NB4 (cell line): ENCODE data around the gene MX1.

ENCODE experiments used
- DNase-seq: peaks from one replicate; pipeline ENCODE4 v3.0.0; 2010; ENCODE audit warnings: low read depth
- H3K4me3 ChIP-seq: one replicate; pipeline ENCODE4 v1.5.1; 2011; ENCODE audit warnings: mild to moderate bottlenecking, low read depth, low read length, moderate library complexity
- MYC ChIP-seq: IDR thresholded peaks from 2 replicates; pipeline ENCODE4 v1.6.1; 2011; ENCODE audit warnings: low read depth, low read length
- POLR2A ChIP-seq: IDR thresholded peaks from 2 replicates; pipeline ENCODE4 v1.6.1; 2011; ENCODE audit warnings: mild to moderate bottlenecking; ENCODE audit not compliant: insufficient read length; ENCODE audit errors: extremely low read depth
- TF ChIP-seq, protein P1 (sequence below): IDR thresholded peaks from 2 replicates; pipeline ENCODE4 v1.6.1; 2011; ENCODE audit warnings: low read depth, low read length
- TF ChIP-seq, protein P2 (sequence below): IDR thresholded peaks from one replicate; pipeline ENCODE4 v1.5.1; 2012; ENCODE audit warnings: low read depth, low read length

Gene MX1

DNA sequence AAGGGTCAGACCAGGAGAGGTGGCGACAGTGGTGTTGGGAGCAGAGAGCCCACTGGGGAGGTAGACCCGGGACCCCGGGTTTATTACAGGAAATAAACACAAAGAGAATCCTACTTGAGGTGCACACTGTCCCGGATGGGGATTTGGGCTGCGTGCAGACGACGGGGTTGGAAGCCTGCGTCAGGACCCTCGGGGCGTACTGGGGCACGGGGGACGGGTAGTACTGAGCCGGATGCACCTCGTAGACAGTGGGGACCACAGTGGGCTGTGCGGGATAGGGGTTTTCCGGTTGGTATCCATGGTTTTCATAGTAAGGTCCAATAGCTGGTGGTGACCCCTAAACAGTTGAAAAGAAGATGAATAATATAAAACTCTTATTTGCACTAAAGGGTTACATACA is 68.2 kb downstream of the MX1 start:
- no peak for DNase-seq
- no peak overlapping the region for H3K4me3 ChIP-seq
- TF ChIP-seq, protein P1, sequence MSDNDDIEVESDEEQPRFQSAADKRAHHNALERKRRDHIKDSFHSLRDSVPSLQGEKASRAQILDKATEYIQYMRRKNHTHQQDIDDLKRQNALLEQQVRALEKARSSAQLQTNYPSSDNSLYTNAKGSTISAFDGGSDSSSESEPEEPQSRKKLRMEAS: no peak
- TF ChIP-seq, protein P2, sequence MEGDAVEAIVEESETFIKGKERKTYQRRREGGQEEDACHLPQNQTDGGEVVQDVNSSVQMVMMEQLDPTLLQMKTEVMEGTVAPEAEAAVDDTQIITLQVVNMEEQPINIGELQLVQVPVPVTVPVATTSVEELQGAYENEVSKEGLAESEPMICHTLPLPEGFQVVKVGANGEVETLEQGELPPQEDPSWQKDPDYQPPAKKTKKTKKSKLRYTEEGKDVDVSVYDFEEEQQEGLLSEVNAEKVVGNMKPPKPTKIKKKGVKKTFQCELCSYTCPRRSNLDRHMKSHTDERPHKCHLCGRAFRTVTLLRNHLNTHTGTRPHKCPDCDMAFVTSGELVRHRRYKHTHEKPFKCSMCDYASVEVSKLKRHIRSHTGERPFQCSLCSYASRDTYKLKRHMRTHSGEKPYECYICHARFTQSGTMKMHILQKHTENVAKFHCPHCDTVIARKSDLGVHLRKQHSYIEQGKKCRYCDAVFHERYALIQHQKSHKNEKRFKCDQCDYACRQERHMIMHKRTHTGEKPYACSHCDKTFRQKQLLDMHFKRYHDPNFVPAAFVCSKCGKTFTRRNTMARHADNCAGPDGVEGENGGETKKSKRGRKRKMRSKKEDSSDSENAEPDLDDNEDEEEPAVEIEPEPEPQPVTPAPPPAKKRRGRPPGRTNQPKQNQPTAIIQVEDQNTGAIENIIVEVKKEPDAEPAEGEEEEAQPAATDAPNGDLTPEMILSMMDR: no peak
- TF ChIP-seq POLR2A (no peak), MYC (no peak)

DNA sequence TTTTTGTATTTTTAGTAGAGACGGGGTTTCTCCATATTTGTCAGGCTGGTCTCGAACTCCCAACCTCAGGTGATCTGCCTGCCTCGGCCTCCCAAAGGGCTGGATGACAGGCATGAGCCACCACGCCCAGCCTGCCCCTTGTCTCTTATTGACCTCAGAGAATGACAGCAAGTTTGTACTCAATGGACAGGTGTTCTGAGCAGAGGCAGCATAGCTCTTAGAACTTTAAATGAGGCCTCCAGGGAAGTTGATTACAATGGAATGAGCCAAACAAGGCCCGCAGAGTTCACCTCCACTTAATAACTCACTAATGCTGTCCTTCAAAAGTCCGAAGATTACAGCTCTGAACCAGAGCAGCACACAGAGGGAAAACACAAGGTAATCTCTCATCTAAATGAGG is 71.0 kb downstream of the MX1 start:
- DNase-seq: no peak
- H3K4me3 ChIP-seq: no peak overlapping the region
- TF ChIP-seq, protein P1: no peak
- TF ChIP-seq POLR2A (no peak), MYC (no peak)
- TF ChIP-seq, protein P2: no peak

DNA sequence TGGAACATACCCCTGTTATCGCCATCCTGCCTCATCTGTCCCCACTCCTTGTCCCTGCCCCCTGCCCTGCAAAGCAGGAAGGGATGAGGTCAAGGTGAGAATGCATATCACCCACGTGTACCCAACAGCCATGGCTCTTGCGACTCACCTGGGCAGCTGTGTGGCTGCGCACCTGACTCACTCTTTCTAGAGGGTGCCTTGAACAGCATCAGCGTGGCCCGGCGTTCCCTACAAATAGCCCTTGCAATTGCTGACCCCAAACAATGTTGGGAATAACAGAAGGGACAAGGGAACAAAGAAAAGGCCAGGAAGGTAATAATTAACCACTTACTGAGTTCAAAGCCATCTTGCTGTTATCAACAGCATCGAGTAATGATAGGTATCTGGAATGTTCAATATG is 71.7 kb downstream of the MX1 start:
- no peak for DNase-seq
- TF ChIP-seq, protein P1: no peak
- TF ChIP-seq MYC (no peak), POLR2A (no peak)
- TF ChIP-seq, protein P2: no peak
- H3K4me3 ChIP-seq: no peak overlapping the region

DNA sequence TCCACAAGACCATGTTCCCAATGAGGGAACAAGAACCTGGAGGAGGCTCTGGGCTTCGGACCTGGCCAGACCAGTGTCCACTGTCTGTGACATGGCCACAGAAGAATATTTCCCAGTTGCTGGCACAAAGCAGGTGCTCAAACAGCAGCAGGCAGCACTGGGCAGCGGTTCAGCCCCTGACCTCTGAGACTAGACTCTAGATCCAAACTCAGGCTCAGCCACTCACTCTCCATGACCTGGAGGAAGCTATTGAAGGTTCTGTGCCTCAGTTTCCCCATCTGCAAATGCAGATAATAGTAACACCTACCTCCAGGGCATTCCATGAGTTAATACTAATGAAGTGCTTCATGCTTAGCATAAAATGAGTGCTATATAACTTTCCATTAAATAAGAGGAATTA is 73.9 kb downstream of the MX1 start:
- no peak for TF ChIP-seq POLR2A
- no peak overlapping the region for H3K4me3 ChIP-seq
- DNase-seq: no peak

DNA sequence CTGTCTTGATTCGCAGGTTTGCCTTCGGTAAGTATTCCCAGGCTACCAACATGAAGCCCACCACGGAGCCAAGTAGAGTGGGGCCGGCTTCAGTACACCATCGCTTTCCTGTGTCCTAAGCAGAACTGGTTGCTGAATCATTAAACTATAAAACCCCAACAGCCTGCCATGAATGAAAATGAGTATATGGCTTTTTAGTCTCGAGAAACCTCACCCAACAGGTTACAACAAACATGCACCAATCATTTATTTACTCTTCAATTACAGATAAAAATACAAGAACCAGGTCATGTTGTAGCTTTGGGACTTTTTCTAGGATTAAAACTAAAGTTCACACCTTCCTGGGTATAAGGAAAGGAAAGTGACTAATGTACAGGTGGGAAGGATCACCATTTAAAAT is 74.3 kb downstream of the MX1 start:
- no peak overlapping the region for H3K4me3 ChIP-seq
- no peak for DNase-seq
- TF ChIP-seq, protein P2: no peak
- TF ChIP-seq MYC: no peak
- TF ChIP-seq, protein P1: no peak

DNA sequence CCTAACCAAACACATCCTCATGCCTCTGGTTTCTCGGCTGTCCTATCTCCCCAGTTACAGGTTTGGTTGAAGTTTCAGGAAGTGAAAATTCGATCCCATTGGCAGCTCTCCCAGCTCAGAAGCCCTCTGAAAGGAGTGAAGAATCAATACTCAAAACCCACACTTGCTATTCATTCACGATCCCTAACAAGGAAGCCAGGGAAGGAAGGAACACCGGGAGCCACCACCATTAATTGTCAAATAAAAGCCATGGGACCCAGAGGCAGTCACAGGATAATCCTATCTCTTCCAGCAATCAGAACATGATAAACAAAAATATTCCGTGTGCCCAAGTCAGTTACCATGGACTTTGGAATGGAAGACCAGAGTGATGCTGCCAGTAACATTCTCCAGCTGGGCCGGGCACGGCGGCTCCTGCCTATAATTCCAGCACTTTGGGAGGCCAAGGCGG is 74.9 kb downstream of the MX1 start:
- H3K4me3 ChIP-seq: no peak overlapping the region
- DNase-seq: no peak
- TF ChIP-seq, protein P2: no peak
